ENCODE measurements around the gene MTMR11. TPM values are rescaled to one million over a fixed set of nuclear protein-coding genes. Genes with fewer than 3 reads are reported as not detected.
A peak's percentile ranks its signal among the peaks of the same experiment; 100 is the strongest.

Gene MTMR11
- total and polyA plus RNA-seq, 9 of the 15 experiments (the other 6 are each of a cell fraction or from before 2014, with no cell fraction given): 0.09 to 1.6 (median 0.51) TPM

GRCh38 chr1:149906570-149907075 is 30.1 kb downstream of the MTMR11 start (continued):
- TF ChIP-seq HSF4 (CRISPR knock-in tag; IDR thresholded peaks at IDR 0.05; ENCODE audit: borderline replicate concordance) (no peak), WHSC1 (IDR thresholded peaks at IDR 0.05; ENCODE audit: low read length) (no peak), ZBTB1 (CRISPR knock-in tag; IDR thresholded peaks at IDR 0.05; ENCODE audit: borderline replicate concordance, low read depth) (no peak), ESRRB (CRISPR knock-in tag; IDR thresholded peaks at IDR 0.05; ENCODE audit: borderline replicate concordance) (no peak), JUNB (CRISPR knock-in tag; conservative IDR thresholded peaks at IDR 0.05) (no peak), ZHX1 (conservative IDR thresholded peaks at IDR 0.05; ENCODE audit: low read length) (no peak), GTF2F1 (IDR thresholded peaks at IDR 0.05; ENCODE audit: low read depth, low read length) (no peak), NCOR1 (IDR thresholded peaks at IDR 0.05) (no peak), NBN (IDR thresholded peaks at IDR 0.05; ENCODE audit: low read depth) (no peak), MNT (conservative IDR thresholded peaks at IDR 0.05) (peak in 1 of 2 experiments; percentile 41; a peak in 1 of 4 replicates), SMC3 (conservative IDR thresholded peaks at IDR 0.05; ENCODE audit: insufficient read depth, low read depth, low read length) (no peak), SMAD3 (CRISPR knock-in tag; conservative IDR thresholded peaks at IDR 0.05) (no peak), ARID2 (IDR thresholded peaks at IDR 0.05) (no peak), NR2C1 (IDR thresholded peaks at IDR 0.05) (no peak), NR2C1 (tag; IDR thresholded peaks at IDR 0.05) (no peak), LARP7 (IDR thresholded peaks at IDR 0.05) (no peak), RFX1 (IDR thresholded peaks at IDR 0.05) (peak; percentile 51; the same call in 1 of the 2 replicates), STAT5A (IDR thresholded peaks at IDR 0.05; ENCODE audit: borderline replicate concordance, low read length) (no peak), CXXC5 (CRISPR knock-in tag; IDR thresholded peaks at IDR 0.05) (0 out of 2 replicates have a peak, but pooled peaks have one; percentile 17), HLTF (IDR thresholded peaks at IDR 0.05) (no peak), CBFB (CRISPR knock-in tag; IDR thresholded peaks at IDR 0.05) (no peak), MYNN (IDR thresholded peaks at IDR 0.05) (peak; percentile 16; the same call in 1 of the 2 replicates), MYNN (CRISPR knock-in tag; IDR thresholded peaks at IDR 0.05) (no peak), ZNF512 (tag; IDR thresholded peaks at IDR 0.05) (no peak), FOXP4 (CRISPR knock-in tag; IDR thresholded peaks at IDR 0.05; ENCODE audit: borderline replicate concordance) (no peak)

Data from K562 (cell line).